Measurements from ENCODE around the gene FAM53C.

FAM53C gene

GRCh38 chr5:138359621-138360020 is 21.6 kb downstream of the FAM53C start:
- no peak for TF ChIP-seq GATA3 (IDR thresholded peaks at IDR 0.05; ENCODE audit: low read depth, low read length)
- no peak for TF ChIP-seq GATA2 (IDR thresholded peaks at IDR 0.05; ENCODE audit: low read depth, low read length)

DNA sequence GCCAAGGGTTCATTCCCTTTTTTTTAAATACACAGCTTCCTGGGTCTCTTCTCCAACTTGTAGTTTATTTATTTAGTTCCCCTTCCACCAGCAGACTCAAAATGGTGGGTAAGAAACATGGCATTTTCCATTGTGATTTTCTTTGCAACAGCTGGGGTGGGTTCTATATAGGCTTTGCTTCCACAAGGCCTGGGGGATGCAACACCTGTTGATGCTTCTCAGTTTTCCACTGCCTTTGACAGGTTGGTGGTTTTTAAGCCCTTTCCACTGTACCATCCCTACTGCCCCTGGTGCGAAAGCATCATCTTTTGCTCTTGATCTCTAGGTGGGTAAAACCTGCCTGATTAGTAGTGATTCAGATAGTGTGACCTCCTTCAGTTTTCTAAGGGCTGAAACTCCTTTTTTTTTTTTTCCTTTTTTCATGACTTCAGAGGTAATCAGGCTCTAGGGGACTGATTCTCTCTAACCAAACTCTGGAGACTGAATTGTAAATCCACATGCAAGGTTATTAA is 22.9 kb downstream of the FAM53C start:
- TF ChIP-seq GATA3 (IDR thresholded peaks at IDR 0.05; ENCODE audit: low read depth, low read length) = no peak
- TF ChIP-seq GATA2 (IDR thresholded peaks at IDR 0.05; ENCODE audit: low read depth, low read length) = no peak

GRCh38 chr5:138364576-138364975 is 26.5 kb downstream of the FAM53C start:
- no peak for TF ChIP-seq GATA2 (IDR thresholded peaks at IDR 0.05; ENCODE audit: low read depth, low read length)

DNA sequence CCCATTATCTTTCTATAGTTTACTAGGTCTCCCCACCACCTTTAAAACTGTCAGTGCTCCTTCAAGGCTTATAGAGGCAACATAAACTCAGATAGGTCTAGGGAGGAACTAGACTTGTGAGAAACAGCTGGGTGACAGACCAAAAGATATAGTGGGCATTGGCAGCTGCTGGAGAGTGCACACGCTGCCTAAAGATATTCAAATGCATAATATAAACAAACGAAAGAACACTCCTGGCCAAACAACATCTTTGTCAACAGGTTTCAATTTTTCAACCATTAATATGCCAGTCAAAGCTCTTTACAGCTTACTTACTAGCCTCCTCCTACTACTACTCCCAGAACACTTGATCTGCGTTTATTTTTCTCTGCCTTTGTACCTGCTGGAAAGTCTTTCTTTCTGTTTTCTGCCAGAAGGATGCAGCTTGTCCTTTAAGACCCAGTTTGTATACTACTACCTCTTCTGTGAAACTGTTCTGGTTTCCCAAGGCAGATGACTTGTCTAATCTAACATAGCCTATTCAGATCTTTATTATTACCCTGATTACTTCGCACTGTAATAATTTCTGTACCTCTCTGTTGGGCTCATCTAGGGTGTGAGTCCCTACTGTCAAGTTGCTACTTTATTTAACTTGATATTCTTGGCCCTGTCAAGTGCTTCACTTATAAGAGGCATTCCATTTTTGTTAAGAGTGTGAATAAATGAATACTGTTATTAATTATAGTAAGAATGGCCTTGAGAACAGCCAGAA is 28.7 kb downstream of the FAM53C start:
- no peak for TF ChIP-seq GATA3 (IDR thresholded peaks at IDR 0.05; ENCODE audit: low read depth, low read length)
- TF ChIP-seq GATA2 (IDR thresholded peaks at IDR 0.05; ENCODE audit: low read depth, low read length) = no peak

DNA sequence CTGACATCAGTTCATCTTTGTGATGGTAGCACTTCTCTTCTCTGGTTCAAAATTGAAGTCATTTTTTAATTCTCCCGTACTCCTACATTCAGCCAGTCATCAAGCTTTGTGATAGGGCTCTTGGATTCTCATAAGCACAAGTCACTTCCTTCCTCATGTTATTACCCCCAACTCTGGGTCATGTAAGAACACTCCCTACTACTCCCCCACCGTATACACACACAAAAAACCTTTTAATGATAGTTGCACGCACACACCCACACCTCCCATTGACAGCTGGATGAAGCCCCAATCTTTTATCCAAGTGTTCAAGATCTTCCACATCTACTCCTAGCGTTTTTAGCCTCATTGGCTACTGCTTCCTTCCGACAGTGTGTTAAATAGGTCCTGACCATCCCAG is 31.2 kb downstream of the FAM53C start:
- no peak for TF ChIP-seq GATA3 (IDR thresholded peaks at IDR 0.05; ENCODE audit: low read depth, low read length)
- no peak for TF ChIP-seq GATA2 (IDR thresholded peaks at IDR 0.05; ENCODE audit: low read depth, low read length)

GRCh38 chr5:138369706-138370105 is 31.6 kb downstream of the FAM53C start:
- TF ChIP-seq GATA3 (IDR thresholded peaks at IDR 0.05; ENCODE audit: low read depth, low read length) = no peak
- TF ChIP-seq GATA2 (IDR thresholded peaks at IDR 0.05; ENCODE audit: low read depth, low read length) = no peak

DNA sequence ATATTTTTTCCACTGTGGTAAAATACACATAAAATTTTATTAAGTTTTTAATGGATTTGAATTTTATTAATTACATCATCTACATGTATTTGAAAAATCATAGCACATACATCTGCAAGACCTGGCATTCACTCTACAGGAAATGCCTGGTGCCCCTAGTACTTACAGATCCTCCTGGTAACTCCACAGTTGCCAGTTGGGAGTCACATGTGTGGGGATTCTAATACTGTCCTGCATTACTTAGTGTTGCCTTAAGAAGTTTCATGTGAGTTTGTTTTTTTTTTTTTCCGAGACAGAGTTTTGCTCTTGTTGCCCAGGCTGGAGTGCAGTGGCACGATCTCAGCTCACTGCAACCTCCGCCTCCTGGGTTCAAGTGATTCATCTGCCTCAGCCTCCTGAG is 32.5 kb downstream of the FAM53C start:
- TF ChIP-seq GATA3 (IDR thresholded peaks at IDR 0.05; ENCODE audit: low read depth, low read length) (no peak), GATA2 (IDR thresholded peaks at IDR 0.05; ENCODE audit: low read depth, low read length) (no peak)

DNA sequence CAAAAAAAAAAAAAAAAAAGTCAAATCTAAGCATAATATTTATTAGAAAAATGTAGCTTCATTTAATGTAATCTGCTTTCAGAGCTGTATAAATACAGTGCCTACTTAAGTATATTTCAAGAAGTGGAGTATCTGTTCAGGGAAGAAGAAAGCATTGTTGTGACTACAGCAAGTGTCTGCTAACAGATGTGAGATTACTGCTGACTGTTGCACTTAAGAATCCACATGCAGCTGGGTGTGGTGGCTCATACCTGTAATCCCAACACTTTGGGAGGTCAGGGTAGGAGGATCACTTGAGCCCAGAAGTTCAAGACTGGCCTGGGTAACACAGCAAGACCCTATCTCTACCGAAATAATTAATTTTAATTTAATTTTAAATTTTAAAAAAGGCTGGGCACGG is 33.4 kb downstream of the FAM53C start:
- TF ChIP-seq GATA3 (IDR thresholded peaks at IDR 0.05; ENCODE audit: low read depth, low read length) (no peak), GATA2 (IDR thresholded peaks at IDR 0.05; ENCODE audit: low read depth, low read length) (no peak)

DNA sequence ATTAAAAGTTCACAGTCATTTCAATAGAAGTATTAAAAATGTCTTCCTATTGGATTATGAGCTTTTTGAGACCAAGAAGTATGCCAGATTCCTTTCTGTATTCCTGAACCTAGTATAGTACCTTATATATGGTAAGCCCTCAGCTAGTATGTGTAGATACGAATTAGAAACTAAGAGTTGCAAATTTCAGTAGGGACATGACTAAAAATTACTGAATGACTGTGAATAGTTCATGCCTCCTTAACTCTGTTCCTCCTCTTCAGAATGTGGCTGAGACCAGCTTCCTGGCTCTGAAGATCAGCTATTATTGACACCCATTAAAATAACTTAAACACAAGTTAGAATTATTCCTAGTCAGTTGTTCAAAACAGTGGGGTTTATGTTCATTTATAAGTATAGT is 34.2 kb downstream of the FAM53C start:
- TF ChIP-seq GATA2 (IDR thresholded peaks at IDR 0.05; ENCODE audit: low read depth, low read length) (no peak), GATA3 (IDR thresholded peaks at IDR 0.05; ENCODE audit: low read depth, low read length) (no peak)

DNA sequence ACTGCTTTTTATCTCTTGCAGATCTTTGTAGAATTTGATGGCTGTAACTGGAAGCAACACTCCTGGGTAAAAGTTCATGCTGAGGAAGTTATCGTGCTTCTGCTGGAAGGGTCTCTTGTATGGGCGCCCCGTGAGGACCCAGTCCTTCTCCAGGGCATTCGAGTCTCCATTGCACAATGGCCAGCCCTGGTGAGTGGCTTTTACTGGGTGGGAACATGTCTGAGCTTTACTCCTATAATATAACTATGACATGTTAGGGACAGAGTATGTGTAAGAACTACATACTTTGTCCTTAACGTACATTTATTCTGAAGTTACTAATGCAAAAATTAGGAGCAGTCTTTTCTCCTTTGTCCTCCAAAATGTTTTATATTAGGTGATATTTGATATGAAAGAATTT is 34.6 kb downstream of the FAM53C start:
- TF ChIP-seq GATA3 (IDR thresholded peaks at IDR 0.05; ENCODE audit: low read depth, low read length) (no peak), GATA2 (IDR thresholded peaks at IDR 0.05; ENCODE audit: low read depth, low read length) (no peak)

DNA sequence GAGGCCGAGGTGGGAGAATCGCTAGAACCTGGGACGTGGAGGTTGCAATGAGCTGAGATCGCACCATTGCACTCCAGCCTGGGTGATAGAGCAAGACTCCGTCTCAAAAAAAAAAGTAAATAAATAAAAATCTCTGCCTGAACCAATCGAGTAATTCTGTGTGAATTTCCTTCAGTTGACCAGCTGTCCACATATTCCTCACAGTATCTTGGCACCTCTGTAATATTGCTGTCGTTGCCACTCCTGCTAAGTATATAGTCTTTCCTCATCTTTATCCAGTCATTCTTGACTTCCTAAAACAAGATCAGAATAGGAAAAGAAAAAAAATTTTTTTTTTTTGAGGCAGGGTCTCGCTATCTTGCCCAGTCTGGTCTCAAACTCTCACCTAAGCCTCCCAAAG is 44.3 kb downstream of the FAM53C start:
- TF ChIP-seq GATA2 (IDR thresholded peaks at IDR 0.05; ENCODE audit: low read depth, low read length) = no peak
- no peak for TF ChIP-seq GATA3 (IDR thresholded peaks at IDR 0.05; ENCODE audit: low read depth, low read length)

DNA sequence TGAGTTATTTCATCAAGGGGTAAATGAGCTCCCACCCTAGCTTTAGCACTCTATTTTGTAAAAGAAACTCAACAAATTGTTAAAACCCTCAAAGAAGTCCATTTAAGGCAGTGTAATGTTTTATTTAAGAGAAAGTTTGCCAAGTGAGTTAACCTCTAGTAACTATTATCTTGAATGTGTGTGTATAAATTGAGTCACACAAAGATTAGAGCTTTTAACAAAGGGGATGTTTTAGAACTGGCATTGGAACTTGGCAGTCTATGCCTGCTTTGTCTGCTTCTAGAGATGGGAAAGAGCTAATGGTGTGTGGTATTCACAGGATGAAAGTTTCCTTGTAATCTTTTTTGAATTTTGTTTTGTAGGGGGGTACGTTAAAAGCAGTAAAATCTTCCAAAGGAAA is 47.6 kb downstream of the FAM53C start:
- TF ChIP-seq GATA3 (IDR thresholded peaks at IDR 0.05; ENCODE audit: low read depth, low read length) (no peak), GATA2 (IDR thresholded peaks at IDR 0.05; ENCODE audit: low read depth, low read length) (no peak)

GRCh38 chr5:138386290-138386689 is 48.2 kb downstream of the FAM53C start:
- TF ChIP-seq GATA2 (IDR thresholded peaks at IDR 0.05; ENCODE audit: low read depth, low read length) (no peak), GATA3 (IDR thresholded peaks at IDR 0.05; ENCODE audit: low read depth, low read length) (no peak)

- TF ChIP-seq GATA3 (IDR thresholded peaks at IDR 0.05; ENCODE audit: low read depth, low read length) (no peak), GATA2 (IDR thresholded peaks at IDR 0.05; ENCODE audit: low read depth, low read length) (no peak)
Observed at GRCh38 chr5:138389332-138389731, 51.3 kb downstream of the FAM53C start.

DNA sequence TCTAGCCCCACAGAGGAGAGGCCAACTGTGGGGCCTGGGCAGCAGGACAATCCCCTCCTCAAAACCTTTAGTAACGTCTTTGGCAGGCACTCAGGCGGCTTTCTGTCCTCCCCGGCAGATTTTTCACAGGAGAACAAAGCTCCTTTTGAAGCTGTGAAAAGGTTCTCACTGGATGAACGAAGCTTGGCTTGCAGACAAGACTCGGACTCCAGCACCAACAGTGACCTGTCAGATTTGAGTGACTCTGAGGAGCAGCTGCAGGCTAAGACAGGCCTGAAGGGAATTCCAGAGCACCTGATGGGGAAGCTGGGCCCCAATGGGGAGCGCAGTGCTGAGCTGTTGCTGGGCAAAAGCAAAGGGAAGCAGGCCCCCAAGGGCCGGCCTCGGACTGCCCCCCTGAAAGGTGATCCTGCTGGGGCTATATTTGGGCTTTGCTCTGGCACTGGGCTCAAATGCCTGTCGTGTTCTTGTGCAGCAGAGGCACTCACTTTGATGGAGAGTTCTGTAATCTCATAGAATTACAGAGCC is 53.9 kb downstream of the FAM53C start:
- TF ChIP-seq GATA3 (IDR thresholded peaks at IDR 0.05; ENCODE audit: low read depth, low read length) (no peak), GATA2 (IDR thresholded peaks at IDR 0.05; ENCODE audit: low read depth, low read length) (no peak)
